ENCODE measurements around the gene ZNF500. TPM values are rescaled to one million over a fixed set of nuclear protein-coding genes. Genes with fewer than 3 reads are reported as not detected.

The ZNF500 gene
- total RNA-seq, 1 donor from 2014 or later: 6.9 TPM

- DNase-seq (ENCODE audit: low read depth): no peak
- TF ChIP-seq CTCF (conservative IDR thresholded peaks at IDR 0.05; ENCODE audit: low read depth, low read length): no peak
- no peak overlapping the region for H3K4me3 ChIP-seq (ENCODE audit: low read depth, low read length)
Measured at GRCh38 chr16:4806280-4806679, 39.3 kb upstream of the ZNF500 start.

GRCh38 chr16:4805231-4805630 is 38.3 kb upstream of the ZNF500 start:
- DNase-seq (ENCODE audit: low read depth): no peak
- H3K4me3 ChIP-seq (ENCODE audit: low read depth, low read length): no peak overlapping the region
- TF ChIP-seq CTCF (conservative IDR thresholded peaks at IDR 0.05; ENCODE audit: low read depth, low read length): no peak

GRCh38 chr16:4803898-4804762 is 37.2 kb upstream of the ZNF500 start:
- TF ChIP-seq CTCF (conservative IDR thresholded peaks at IDR 0.05; ENCODE audit: low read depth, low read length): no peak

GRCh38 chr16:4803401-4803844 is 36.5 kb upstream of the ZNF500 start:
- TF ChIP-seq CTCF (conservative IDR thresholded peaks at IDR 0.05; ENCODE audit: low read depth, low read length): no peak
- H3K4me3 ChIP-seq (ENCODE audit: low read depth, low read length): peak overlapping the region; percentile 72
- no peak for DNase-seq (ENCODE audit: low read depth)

More at GRCh38 chr16:4803898-4804762, 37.2 kb upstream of the ZNF500 start:
- H3K4me3 ChIP-seq (ENCODE audit: low read depth, low read length): no peak overlapping the region
- DNase-seq (ENCODE audit: low read depth): no peak

- H3K4me3 ChIP-seq (ENCODE audit: low read depth, low read length): peak overlapping the region; percentile 72
- TF ChIP-seq CTCF (conservative IDR thresholded peaks at IDR 0.05; ENCODE audit: low read depth, low read length): no peak
- peak; percentile 27 for DNase-seq (ENCODE audit: low read depth)
Measured at GRCh38 chr16:4802659-4803287, 35.8 kb upstream of the ZNF500 start.

GRCh38 chr16:4801962-4802658 is 35.1 kb upstream of the ZNF500 start, which contains the start of gene ROGDI:
Gene ROGDI, minus strand, starts transcription at chr16:4802633. Its CDS starts 62 bp downstream, at chr16:4802571.
- no peak for DNase-seq (ENCODE audit: low read depth)
- peak within 1 kb of the TSS; percentile 72 for H3K4me3 ChIP-seq (ENCODE audit: low read depth, low read length)
- TF ChIP-seq CTCF (conservative IDR thresholded peaks at IDR 0.05; ENCODE audit: low read depth, low read length): no peak

Data from epithelial cell of proximal tubule (primary cell).